CD4-positive, alpha-beta T cell (primary cell): Measurements from ENCODE around the gene NR4A3. TPM values are rescaled to one million over a fixed set of nuclear protein-coding genes. Genes with fewer than 3 reads are reported as not detected.

ENCODE experiments used
- ATAC-seq: fragments of 200-7000 bp; cut with Tn5 transposase; one replicate; pipeline ENCODE4 v1.10.0; 2022; ENCODE audit warnings: mild to moderate bottlenecking; ENCODE audit not compliant: poor library complexity
- CTCF ChIA-PET: fragments of 350-600 bp; sonication (Branson Sonifier 250); formaldehyde crosslinking; loops from one replicate; lab custom pipeline; 2021; ENCODE audit warnings: antibody characterized with exemption, inconsistent platforms; lab: Charles Lee
- POLR2A ChIA-PET: fragments of 350-600 bp; sonication (Branson Sonifier 250); formaldehyde crosslinking; loops from one replicate; lab custom pipeline; 2021; ENCODE audit warnings: antibody characterized with exemption, inconsistent platforms; lab: Charles Lee
- DNase-seq, 14 experiments: peaks; one replicate each; pipeline ENCODE4 v3.0.0-alpha.2; 2013 to 2020; ENCODE audit warnings: mixed read lengths in 2 of 14
- H3K27ac ChIP-seq, 2 donors: one replicate each; pipeline versions ENCODE4 v1.5.1 to v1.7.0; 2013; ENCODE audit warnings: low read length in 2 of 2, low read depth in 1 of 2, mild to moderate bottlenecking in 1 of 2
- H3K27me3 ChIP-seq, 2 experiments: 1 replicate in 1 of 2; 2 replicates in 1 of 2; pipeline versions ENCODE4 v1.6.1 to v1.7.0; 2013; ENCODE audit warnings: low read length in 2 of 2, control low read depth in 1 of 2, mild to moderate bottlenecking in 1 of 2, moderate library complexity in 1 of 2; ENCODE audit not compliant: insufficient read depth in 2 of 2, control insufficient read depth in 1 of 2
- H3K36me3 ChIP-seq: one replicate; pipeline ENCODE4 v1.6.1; 2013; ENCODE audit warnings: low read length, control low read depth; ENCODE audit not compliant: insufficient read depth
- H3K4me1 ChIP-seq: one replicate; pipeline ENCODE4 v1.6.1; 2013; ENCODE audit warnings: low read length, control low read depth; ENCODE audit not compliant: insufficient read depth
- H3K4me3 ChIP-seq: one replicate; pipeline ENCODE4 v1.5.1; 2013; ENCODE audit warnings: mild to moderate bottlenecking, low read length, moderate library complexity
- H3K9me3 ChIP-seq, 2 experiments: 1 replicate in 1 of 2; 2 replicates in 1 of 2; pipeline versions ENCODE4 v1.6.1 to v1.7.0; 2013; ENCODE audit warnings: low read length in 2 of 2, mild to moderate bottlenecking in 2 of 2, control low read depth in 1 of 2, moderate library complexity in 1 of 2; ENCODE audit not compliant: control insufficient read depth in 1 of 2, insufficient read depth in 1 of 2
- H3K27ac Mint-ChIP-seq: one replicate; pipeline ENCODE4 v1.8.0; 2020; ENCODE audit warnings: mixed read lengths
- H3K27me3 Mint-ChIP-seq: one replicate; pipeline ENCODE4 v1.8.0; 2021; ENCODE audit warnings: mixed read lengths
- H3K36me3 Mint-ChIP-seq: one replicate; pipeline ENCODE4 v1.8.0; 2021; ENCODE audit warnings: low read depth, mixed read lengths
- H3K4me1 Mint-ChIP-seq: one replicate; pipeline ENCODE4 v1.8.0; 2021; ENCODE audit warnings: low read depth, mixed read lengths
- H3K4me3 Mint-ChIP-seq: one replicate; pipeline ENCODE4 v1.8.0; 2020; ENCODE audit warnings: mild to moderate bottlenecking, mixed read lengths
- H3K9me3 Mint-ChIP-seq: one replicate; pipeline ENCODE4 v1.8.0; 2020; ENCODE audit warnings: mixed read lengths
- intact Hi-C, 2 experiments: fragments of 100-400 bp; cut with DNase I in 1 of 2; cut with micrococcal nuclease in 1 of 2; formaldehyde crosslinking; loops; one replicate each; pipeline versions ENCODE4 v1.15.1 to v1.9.0; 2023 to 2025; cut with DNase I, micrococcal nuclease
- total RNA-seq, 174 experiments: library from RNA in 2 of 174; stranded (reverse) in 2 of 174; gene quantifications; one replicate each; pipeline ENCODE4 v1.2.3 and lab custom pipeline; 2021 to 2026
- TF ChIP-seq, protein P1 (sequence below): fragments of 200-600 bp; IDR thresholded peaks from one replicate; pipeline ENCODE4 v1.8.0; 2022; ENCODE audit warnings: antibody characterized with exemption, mild to moderate bottlenecking

Gene NR4A3
- total RNA-seq, 2 experiments from 2014 or later: 42.4 to 44.6 TPM

DNA sequence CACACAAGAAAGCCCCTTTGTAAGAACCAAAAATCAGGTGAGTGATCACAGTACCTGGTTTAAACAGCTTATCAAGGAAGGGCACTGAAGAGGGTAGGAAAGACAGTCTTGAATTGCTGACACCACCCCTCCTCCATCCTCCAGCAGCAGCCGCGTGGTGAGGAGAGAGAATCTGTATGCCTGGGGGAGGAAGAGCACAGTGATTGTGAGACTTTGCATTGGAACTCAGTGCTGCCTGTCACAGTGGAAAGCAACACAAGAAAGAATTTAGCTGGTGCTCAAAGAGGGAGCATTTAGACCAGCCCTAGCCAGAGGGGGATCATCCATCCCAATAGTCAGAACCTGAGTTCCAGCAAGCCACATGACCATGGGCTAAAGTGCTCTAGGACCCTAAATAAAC is 73.1 kb downstream of the NR4A3 start:
- intact Hi-C loops: no loop called here
- ChIA-PET POLR2A (no interaction called here), CTCF (no interaction called here)
- H3K27me3 Mint-ChIP-seq: peaks cover 12% of the 10 kb centered on the region
- ATAC-seq (no peak), DNase-seq (no peak)
- H3K36me3 ChIP-seq: no peaks in the 10 kb centered on the region
- H3K27ac Mint-ChIP-seq: no peak overlapping the region
- no peaks in the 10 kb centered on the region for H3K9me3 Mint-ChIP-seq
- no peaks in the 10 kb centered on the region for H3K9me3 ChIP-seq
- H3K4me3 Mint-ChIP-seq: no peak overlapping the region
- no peak overlapping the region for H3K4me3 ChIP-seq
- H3K36me3 Mint-ChIP-seq: no peaks in the 10 kb centered on the region
- TF ChIP-seq, protein P1, sequence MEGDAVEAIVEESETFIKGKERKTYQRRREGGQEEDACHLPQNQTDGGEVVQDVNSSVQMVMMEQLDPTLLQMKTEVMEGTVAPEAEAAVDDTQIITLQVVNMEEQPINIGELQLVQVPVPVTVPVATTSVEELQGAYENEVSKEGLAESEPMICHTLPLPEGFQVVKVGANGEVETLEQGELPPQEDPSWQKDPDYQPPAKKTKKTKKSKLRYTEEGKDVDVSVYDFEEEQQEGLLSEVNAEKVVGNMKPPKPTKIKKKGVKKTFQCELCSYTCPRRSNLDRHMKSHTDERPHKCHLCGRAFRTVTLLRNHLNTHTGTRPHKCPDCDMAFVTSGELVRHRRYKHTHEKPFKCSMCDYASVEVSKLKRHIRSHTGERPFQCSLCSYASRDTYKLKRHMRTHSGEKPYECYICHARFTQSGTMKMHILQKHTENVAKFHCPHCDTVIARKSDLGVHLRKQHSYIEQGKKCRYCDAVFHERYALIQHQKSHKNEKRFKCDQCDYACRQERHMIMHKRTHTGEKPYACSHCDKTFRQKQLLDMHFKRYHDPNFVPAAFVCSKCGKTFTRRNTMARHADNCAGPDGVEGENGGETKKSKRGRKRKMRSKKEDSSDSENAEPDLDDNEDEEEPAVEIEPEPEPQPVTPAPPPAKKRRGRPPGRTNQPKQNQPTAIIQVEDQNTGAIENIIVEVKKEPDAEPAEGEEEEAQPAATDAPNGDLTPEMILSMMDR: no peak
- peaks cover 0 to 2% of the 10 kb centered on the region in 2 experiments for H3K27me3 ChIP-seq
- no peaks in the 10 kb centered on the region for H3K4me1 ChIP-seq
- no peak overlapping the region for H3K27ac ChIP-seq
- H3K4me1 Mint-ChIP-seq: no peaks in the 10 kb centered on the region

DNA sequence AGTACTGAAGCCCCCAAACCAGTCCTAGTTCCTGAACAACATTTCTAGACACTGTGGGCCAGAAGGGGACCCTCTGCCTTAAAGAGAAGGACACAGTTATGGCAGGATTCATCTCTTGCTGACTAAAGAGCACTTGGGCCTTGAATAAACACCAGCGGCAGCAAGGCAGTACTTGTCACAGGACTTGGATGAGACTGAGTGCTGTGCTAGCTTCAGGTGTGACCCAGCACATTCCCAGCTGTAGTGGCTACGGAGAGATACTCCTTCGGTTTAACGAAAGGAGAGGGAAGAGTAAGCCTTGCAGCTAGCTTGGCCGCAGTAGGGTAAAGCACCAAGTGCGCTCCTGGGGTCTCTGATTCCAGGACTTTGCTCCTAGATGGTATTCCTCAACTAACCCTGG is 73.8 kb downstream of the NR4A3 start:
- H3K4me3 ChIP-seq: no peak overlapping the region
- H3K27ac Mint-ChIP-seq: no peak overlapping the region
- H3K27ac ChIP-seq: no peak overlapping the region
- DNase-seq (no peak), ATAC-seq (no peak)
- CTCF ChIA-PET: no interaction called here
- H3K36me3 Mint-ChIP-seq: no peaks in the 10 kb centered on the region
- H3K9me3 Mint-ChIP-seq: no peaks in the 10 kb centered on the region
- H3K4me3 Mint-ChIP-seq: no peak overlapping the region
- H3K36me3 ChIP-seq: no peaks in the 10 kb centered on the region
- POLR2A ChIA-PET: no interaction called here
- TF ChIP-seq, protein P1: no peak
- intact Hi-C loops: no loop called here
- no peaks in the 10 kb centered on the region for H3K4me1 Mint-ChIP-seq
- H3K4me1 ChIP-seq: no peaks in the 10 kb centered on the region
- peaks cover 0 to 2% of the 10 kb centered on the region in 2 experiments for H3K27me3 ChIP-seq
- H3K27me3 Mint-ChIP-seq: peaks cover 12% of the 10 kb centered on the region
- H3K9me3 ChIP-seq: no peaks in the 10 kb centered on the region

DNA sequence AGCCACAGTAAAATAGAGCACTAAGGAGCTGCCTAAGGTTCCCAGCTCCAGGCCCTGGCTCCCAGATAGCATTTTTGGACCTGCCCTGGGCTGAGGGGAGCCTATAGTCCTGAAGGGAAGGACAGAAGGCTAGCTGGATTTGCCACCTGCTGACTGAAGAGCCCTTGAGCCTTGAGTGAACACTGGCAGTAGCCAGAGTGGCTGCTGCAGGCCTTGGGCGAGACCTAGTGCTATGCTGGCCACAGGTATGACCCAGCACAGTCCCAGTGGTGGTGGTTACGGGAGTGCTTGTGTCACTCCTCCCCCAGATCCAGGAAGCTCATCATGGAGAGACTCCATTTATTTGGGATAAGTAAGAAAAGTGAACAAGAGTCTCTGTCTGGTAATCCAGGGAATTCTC is 74.4 kb downstream of the NR4A3 start:
- Histone ChIP-seq H3K36me3 (no peaks in the 10 kb centered on the region), H3K4me3 (no peak overlapping the region), H3K27ac (no peak overlapping the region), H3K9me3 (no peaks in the 10 kb centered on the region), H3K4me1 (no peaks in the 10 kb centered on the region), H3K27me3 (peaks cover 0 to 2% of the 10 kb centered on the region in 2 experiments)
- DNase-seq: no peak
- Mint-ChIP-seq H3K4me1 (no peaks in the 10 kb centered on the region), H3K36me3 (no peaks in the 10 kb centered on the region), H3K9me3 (no peaks in the 10 kb centered on the region), H3K4me3 (no peak overlapping the region), H3K27ac (no peak overlapping the region), H3K27me3 (peaks cover 12% of the 10 kb centered on the region)
- POLR2A ChIA-PET: no interaction called here
- TF ChIP-seq, protein P1: no peak
- no peak for ATAC-seq
- intact Hi-C loops: no loop called here
- CTCF ChIA-PET: no interaction called here
